ENCODE results near the gene P2RY14.
A peak's percentile ranks its signal among the peaks of the same experiment; 100 is the strongest.

P2RY14 gene

DNA sequence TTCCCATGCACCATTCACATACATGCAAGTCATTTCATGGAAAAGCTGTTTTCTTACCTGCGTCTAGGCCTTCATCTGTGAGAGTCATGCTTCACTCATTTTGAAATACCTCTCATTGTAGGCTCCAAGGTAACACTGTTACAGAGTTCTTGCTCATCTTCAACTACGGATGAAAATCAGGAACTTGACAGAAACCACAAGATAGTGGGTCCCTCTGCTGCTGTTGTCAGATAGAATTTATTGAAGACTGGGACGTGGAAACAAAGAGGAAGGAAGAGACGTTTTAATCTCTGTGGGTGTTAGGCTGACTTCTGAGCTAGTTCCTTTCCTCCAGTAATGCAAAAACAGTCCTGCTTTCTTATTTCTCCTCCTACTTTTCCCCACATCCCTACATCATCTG lies at the start of gene P2RY14:
Gene P2RY14 (minus strand): TSS at position 313 of the 400 bp plus-strand sequence. CDS start 64,226 bp downstream, outside the sequence.
- DNase-seq, result no peak

- peak; percentile 23 for DNase-seq
Measured at GRCh38 chr3:151327571-151328198, 49.3 kb upstream of the P2RY14 start.

DNA sequence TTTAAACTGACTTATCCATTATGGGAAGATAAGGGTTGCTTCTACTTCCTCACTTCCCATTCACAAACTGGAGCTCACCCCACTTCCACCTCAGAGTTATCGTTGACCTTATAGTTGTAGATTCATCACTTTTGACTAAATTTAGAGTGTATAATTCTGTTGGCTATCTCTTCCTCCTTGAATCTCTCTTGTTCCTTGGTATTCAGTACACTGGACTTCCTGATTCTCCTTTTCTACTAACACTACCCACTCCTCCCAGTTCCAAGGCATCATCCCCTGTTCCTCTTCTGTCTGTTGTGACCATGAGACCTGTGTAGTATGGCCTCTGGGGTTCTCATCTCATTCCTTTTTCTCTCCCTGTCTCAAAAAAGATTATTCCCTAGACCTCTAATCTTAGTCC lies 44.2 kb upstream of the P2RY14 start:
- no peak for DNase-seq

- no peak for DNase-seq
Measured at GRCh38 chr3:151321526-151321925, 43.2 kb upstream of the P2RY14 start.

GRCh38 chr3:151320131-151320530 lies 41.8 kb upstream of the P2RY14 start:
- no peak for DNase-seq

DNA sequence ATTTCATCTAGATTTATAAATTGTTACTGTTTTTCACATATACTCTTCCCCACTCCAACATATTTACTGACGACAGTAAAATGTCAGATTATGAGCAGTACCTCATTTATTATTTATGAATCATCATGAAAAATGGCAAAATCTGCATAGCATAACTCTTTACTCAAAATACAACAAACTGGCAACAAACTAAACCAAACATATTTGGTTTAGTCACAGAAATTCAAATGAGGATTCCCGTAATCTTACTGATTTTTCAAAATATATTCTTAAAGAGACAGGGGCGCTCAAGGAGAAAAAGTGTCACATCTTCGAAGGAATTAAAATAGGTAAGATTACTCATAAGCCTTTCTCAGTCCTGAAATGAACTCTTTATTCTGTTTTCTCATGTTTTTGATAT lies 41.3 kb upstream of the P2RY14 start:
- DNase-seq, result no peak

GRCh38 chr3:151318991-151319390 lies 40.6 kb upstream of the P2RY14 start:
- DNase-seq, result no peak

GRCh38 chr3:151318313-151318712 lies 40.0 kb upstream of the P2RY14 start:
- DNase-seq, result no peak

DNA sequence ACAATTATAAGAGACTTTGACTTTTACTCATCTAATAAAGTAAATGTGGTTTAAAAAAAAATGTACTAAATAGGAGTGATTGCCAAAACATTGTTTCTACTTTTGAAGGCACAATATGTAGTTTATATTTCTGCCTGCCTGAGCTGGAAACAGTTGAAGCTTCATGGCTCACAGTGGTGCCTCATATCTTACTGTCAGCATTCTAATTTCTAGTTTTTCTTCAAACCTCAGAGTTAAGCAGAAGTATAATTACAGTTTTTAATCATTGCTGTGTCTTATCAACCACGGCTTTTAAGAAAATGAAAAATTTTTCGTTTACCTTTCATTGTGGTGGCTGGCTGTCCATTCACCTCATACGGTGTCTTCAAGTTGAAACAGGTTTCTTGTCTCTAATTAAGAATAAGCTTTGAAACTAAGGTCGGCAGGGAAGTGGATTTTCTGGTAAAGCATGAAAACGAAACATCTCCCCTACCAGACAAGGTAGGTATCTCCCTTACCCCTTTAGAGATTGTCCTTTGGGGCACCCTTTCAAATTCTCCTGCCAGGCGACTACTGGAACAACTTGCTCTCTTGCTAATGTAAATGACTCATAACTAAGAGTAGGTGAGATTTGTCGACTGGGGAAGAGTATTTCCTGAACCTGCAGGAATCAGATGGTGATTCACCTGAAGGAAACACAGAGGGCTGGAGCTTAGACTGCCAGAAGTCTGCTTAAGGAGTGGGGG lies 38.1 kb upstream of the P2RY14 start, which contains the start of gene GPR87:
Gene GPR87 (minus strand): TSS at position 554 of the 725 bp plus-strand sequence. CDS start 16,720 bp downstream, outside the sequence.
- peak; percentile 77 for DNase-seq

DNA sequence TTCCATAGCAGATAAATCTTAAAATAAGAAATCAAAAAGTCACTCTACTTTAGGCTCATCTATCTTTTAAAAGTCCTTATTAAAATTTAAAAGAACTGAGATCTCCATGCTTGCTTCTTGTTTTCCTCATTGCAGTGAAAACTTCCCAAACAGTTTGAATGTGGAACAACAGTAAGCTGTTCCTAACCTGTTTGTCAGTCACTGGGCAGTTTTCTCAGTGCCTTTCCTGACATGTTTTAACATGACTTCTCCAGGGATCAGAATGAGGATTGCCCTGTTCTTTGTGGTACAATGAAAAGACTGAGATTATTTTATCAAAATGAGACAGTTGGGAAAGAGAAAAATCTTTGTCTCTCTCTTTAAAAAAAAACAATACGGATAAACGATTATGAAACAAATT lies 37.5 kb upstream of the P2RY14 start:
- no peak for DNase-seq

DNA sequence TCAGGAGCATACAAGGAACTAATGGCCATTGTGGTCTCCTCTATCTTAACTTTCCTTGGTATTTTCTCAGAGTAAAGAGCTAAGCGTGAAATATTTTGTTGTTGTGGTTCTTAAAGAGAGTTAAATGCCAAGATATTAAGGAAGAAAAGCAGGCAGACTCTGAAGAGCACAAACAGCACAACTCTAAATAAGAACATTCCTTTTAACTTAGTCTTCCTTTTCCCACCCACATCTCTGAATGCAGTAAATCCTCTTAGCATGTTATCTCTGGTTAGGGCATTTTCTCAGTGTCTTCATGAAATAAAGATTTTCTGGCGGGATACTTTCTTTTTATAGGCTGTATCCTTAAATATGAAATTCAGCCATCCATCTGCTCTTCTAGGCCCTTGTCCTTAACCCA lies 36.8 kb upstream of the P2RY14 start:
- no peak for DNase-seq

DNA sequence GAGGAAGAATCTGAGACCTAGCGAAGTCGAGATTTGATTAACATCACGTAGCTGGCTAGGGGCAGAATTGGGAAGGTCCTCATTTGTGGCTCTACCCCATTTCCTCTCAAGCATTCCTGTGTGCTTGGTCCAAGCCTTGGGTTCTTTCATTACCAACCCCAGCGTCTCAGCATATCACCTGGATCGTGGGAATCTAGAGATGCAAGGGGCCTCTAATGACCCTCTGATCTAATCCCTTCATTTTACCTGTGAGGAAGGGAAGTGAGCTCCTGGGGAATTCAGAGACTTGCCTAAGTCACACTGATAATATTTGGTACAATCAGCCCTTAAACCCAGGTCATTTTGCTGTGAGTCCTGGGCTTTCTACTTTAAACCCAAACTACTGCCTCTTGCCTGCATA lies 36.3 kb upstream of the P2RY14 start:
- no peak for DNase-seq

DNA sequence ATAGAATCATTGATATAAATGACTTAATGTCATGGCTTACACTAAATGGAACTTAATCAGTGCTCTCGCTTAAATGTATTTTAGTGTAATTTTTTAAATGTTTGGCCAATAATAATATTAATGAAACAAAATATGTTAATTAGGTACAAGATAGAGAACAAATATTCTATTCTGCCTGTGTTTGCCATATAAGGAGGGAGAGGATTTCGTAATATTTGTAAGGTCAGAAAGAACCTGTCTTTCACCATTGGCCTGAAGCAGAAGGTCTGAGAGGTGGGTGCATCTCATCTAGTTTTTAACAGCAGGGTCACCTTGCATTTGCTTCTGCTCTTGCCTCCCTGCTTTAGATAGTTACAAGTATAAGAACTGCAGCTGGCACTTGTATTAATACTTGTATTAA lies 35.8 kb upstream of the P2RY14 start:
- DNase-seq, result no peak

DNA sequence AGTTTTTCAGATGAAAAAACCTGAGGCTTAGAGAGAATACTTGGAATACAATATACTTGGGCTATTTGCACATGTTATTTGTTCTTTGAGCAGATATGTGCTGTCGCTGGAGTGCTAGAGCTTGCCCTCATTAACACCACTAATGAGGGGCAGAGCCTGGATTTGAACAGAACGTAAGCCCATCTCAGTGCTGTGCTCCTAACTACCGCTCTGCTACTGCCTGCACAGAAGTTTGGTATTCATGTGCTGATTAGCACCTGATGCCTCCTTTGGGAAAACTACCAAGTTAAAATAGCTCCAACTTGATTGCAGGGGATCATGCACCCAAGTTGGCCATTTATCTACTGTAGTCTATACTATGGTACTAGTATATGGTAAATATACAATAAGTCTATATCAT lies 34.6 kb upstream of the P2RY14 start:
- DNase-seq, result no peak

GRCh38 chr3:151309566-151309965 lies 31.2 kb upstream of the P2RY14 start:
- no peak for DNase-seq

GRCh38 chr3:151307583-151308488 lies 29.5 kb upstream of the P2RY14 start:
- DNase-seq, result no peak

- DNase-seq, result no peak
Measured at GRCh38 chr3:151307131-151307530, 28.8 kb upstream of the P2RY14 start.

- DNase-seq, result no peak
Measured at GRCh38 chr3:151306168-151306810, 27.9 kb upstream of the P2RY14 start.

- DNase-seq, result peak; percentile 56
Measured at GRCh38 chr3:151305775-151306151, 27.4 kb upstream of the P2RY14 start.

DNA sequence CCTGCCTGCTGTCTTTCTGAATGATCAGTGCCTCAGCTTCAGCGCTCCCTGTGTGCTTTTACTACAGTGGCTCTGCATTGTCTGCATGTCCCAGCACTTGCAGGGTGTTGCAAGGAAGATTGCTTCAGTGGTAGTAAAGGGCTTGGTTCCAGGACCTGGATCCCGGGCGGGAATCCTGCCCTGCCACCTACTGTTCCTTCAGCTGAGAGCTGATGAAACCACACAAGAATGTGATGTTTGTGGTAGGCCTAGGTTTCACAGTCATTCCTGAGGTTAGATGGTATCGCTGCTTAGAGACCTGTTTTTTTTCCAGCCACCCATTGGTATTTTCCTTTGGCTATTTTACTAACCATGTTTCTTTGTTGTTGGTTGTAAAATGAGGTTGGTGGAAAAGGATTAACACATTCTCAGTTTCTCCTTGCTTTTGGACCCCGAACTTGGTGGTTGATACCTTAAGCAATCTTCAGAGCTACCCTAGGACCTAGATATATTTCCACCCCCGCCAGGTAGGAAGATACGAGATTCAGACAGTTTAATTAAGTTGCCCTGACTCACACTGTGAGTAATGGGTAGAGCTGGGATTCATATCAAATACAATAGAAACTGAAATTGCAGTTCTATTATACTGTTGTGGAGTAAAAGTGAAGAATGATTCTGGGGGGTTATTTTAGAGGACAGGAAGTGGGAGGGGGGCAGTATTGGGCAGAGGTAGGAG lies 26.9 kb upstream of the P2RY14 start:
- peak; percentile 97 for DNase-seq

GRCh38 chr3:151303751-151304150 lies 25.4 kb upstream of the P2RY14 start:
- DNase-seq, result no peak

DNA sequence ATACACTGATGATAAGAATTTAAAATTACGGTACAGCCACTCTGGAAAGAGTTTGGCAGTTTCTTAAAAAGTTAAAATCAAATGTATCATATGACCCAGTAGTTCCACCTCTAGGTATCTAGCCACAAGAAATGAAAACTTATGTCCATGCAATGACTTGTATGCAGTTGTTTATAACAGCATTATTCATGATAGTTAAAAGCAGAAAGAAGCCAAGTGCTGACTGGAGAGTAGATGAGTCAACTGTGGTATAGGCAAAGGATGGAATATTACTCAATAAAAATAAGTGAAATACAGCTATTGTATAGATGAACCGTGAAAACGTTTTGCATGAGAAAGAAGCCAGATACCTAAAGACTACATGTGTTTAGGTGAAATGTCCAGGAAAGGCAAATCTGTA lies 23.4 kb upstream of the P2RY14 start:
- no peak for DNase-seq
